ENCODE data around the gene PARN.

The PARN gene

GRCh38 chr16:14473488-14473887, 156.6 kb downstream of the PARN start:
- TF ChIP-seq ZFX (IDR thresholded peaks at IDR 0.05): no peak
- TF ChIP-seq CTCF (conservative IDR thresholded peaks at IDR 0.05): no peak
- H3K27ac ChIP-seq: no peak overlapping the region

DNA sequence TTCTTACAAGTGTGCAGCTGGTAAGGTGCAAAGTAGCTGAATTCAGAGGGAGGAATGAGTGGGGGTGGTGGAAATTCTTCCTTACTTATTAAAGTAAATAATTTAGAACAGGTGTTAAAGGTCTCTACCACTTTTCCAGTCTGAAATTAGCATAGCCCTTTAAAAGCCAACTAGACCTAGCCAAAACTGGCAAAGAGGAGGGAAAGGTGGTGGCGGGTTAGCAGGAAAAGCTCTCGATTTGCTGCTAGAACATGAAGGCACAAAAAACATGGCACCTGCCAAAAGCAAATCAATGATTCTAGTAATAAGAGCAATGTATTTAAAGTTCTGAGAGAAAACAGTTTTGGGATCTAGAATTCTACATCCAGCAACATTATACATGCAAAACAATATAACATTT, 157.7 kb downstream of the PARN start:
- TF ChIP-seq CTCF (conservative IDR thresholded peaks at IDR 0.05) (no peak), ZFX (IDR thresholded peaks at IDR 0.05) (no peak)
- H3K27ac ChIP-seq: no peak overlapping the region

GRCh38 chr16:14470788-14471187, 159.3 kb downstream of the PARN start:
- no peak overlapping the region for H3K27ac ChIP-seq
- TF ChIP-seq CTCF (conservative IDR thresholded peaks at IDR 0.05) (no peak), ZFX (IDR thresholded peaks at IDR 0.05) (no peak)

- no peak for TF ChIP-seq CTCF (conservative IDR thresholded peaks at IDR 0.05)
- no peak for TF ChIP-seq ZFX (IDR thresholded peaks at IDR 0.05)
- no peak overlapping the region for H3K27ac ChIP-seq
Measured at GRCh38 chr16:14465799-14466198, 164.3 kb downstream of the PARN start.

GRCh38 chr16:14464796-14465195, 165.3 kb downstream of the PARN start:
- no peak for TF ChIP-seq CTCF (conservative IDR thresholded peaks at IDR 0.05)
- TF ChIP-seq ZFX (IDR thresholded peaks at IDR 0.05): no peak
- no peak overlapping the region for H3K27ac ChIP-seq

DNA sequence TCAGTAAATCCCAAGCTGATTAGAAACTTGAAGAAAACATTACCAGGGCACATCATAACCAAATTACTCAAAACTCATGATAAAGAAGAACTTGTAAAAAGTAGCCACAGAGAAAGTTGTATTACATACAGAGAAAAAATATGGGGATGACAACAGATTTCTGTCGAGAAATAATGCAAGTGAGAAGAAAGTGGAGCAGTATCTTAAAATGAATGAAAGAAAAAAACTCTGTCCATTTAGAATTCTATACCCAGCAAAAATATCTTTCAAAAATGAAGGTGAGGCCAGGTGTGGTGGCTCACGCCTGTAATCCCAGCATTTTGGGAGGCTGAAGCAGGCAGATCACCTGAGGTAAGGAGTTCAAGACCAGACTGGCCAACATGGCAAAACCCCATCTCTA, 165.9 kb downstream of the PARN start:
- TF ChIP-seq CTCF (conservative IDR thresholded peaks at IDR 0.05): no peak
- TF ChIP-seq ZFX (IDR thresholded peaks at IDR 0.05): no peak

DNA sequence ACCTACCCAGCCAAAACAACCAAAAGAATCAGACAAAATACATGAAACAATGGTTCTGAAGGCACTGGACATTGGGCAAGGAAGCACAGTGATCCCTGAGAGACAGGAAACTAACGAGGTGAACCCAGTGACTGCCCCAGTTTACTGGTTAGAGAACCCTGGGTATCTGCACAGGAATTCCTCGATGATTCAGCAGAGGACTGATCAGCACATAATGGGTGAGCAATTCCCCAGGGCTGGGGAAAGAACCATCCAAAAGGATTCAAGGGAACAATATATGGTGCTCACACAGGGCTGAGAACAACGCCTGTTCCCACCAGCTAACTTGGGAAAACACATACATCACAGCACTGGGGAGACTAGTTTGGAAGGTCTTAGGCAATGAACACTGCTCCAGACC, 167.2 kb downstream of the PARN start:
- TF ChIP-seq CTCF (conservative IDR thresholded peaks at IDR 0.05) (no peak), ZFX (IDR thresholded peaks at IDR 0.05) (no peak)
- H3K27ac ChIP-seq: no peak overlapping the region

More for the DNA sequence above, 165.9 kb downstream of the PARN start:
- no peak overlapping the region for H3K27ac ChIP-seq

Measured in C4-2B (cell line).